NB4 (cell line): ENCODE data around the gene TTC5.

Experiments
- DNase-seq: peaks from one replicate; pipeline ENCODE4 v3.0.0; 2010; ENCODE audit warnings: low read depth
- H3K4me3 ChIP-seq: one replicate; pipeline ENCODE4 v1.5.1; 2011; ENCODE audit warnings: mild to moderate bottlenecking, low read depth, low read length, moderate library complexity
- CTCF ChIP-seq: IDR thresholded peaks from one replicate; pipeline ENCODE4 v1.5.1; 2012; ENCODE audit warnings: low read depth, low read length
- MAX ChIP-seq: IDR thresholded peaks from 2 replicates; pipeline ENCODE4 v1.6.1; 2011; ENCODE audit warnings: low read depth, low read length
- MYC ChIP-seq: IDR thresholded peaks from 2 replicates; pipeline ENCODE4 v1.6.1; 2011; ENCODE audit warnings: low read depth, low read length
- POLR2A ChIP-seq: IDR thresholded peaks from 2 replicates; pipeline ENCODE4 v1.6.1; 2011; ENCODE audit warnings: mild to moderate bottlenecking; ENCODE audit not compliant: insufficient read length; ENCODE audit errors: extremely low read depth

TTC5 gene

GRCh38 chr14:20332788-20333493 is 27.2 kb upstream of the TTC5 start, which contains the start of gene CCNB1IP1:
Gene CCNB1IP1, minus strand, starts transcription at chr14:20333279. Its CDS starts 16,756 bp downstream, at chr14:20316523.
- TF ChIP-seq MYC (peak; percentile 45), CTCF (no peak), MAX (peak; percentile 80), POLR2A (peak; percentile 28)
- peak; percentile 91 for DNase-seq
- peak within 1 kb of the TSS; percentile 95 for H3K4me3 ChIP-seq

- TF ChIP-seq CTCF (no peak), MAX (no peak), POLR2A (no peak), MYC (no peak)
- DNase-seq = no peak
- H3K4me3 ChIP-seq = peak overlapping the region; percentile 95
These were observed 26.7 kb upstream of the TTC5 start for GRCh38 chr14:20332431-20332787.

- TF ChIP-seq CTCF = no peak
- 0 out of 2 replicates have a peak, but pooled peaks have one; percentile 15 for TF ChIP-seq MAX
- no peak for DNase-seq
- H3K4me3 ChIP-seq = peak overlapping the region; percentile 48
These were observed 25.4 kb upstream of the TTC5 start for GRCh38 chr14:20331053-20331613.

GRCh38 chr14:20329355-20329754 is 23.6 kb upstream of the TTC5 start:
- H3K4me3 ChIP-seq = peak overlapping the region; percentile 7
- DNase-seq = no peak
- TF ChIP-seq MAX (no peak), POLR2A (no peak), MYC (no peak), CTCF (no peak)

GRCh38 chr14:20328705-20329104 is 23.0 kb upstream of the TTC5 start:
- H3K4me3 ChIP-seq = no peak overlapping the region
- no peak for DNase-seq
- TF ChIP-seq MYC = no peak
- no peak for TF ChIP-seq POLR2A
- no peak for TF ChIP-seq CTCF
- TF ChIP-seq MAX = no peak
